Astrocyte (in vitro differentiated cells and primary cell): ENCODE data around the gene ST3GAL4. TPM values are rescaled to one million over a fixed set of nuclear protein-coding genes. Genes with fewer than 3 reads are reported as not detected.
"Not testable (repeated sequence)": the region's sequence is repeated elsewhere in the genome, so short reads cannot be mapped to it uniquely, and the experiment has no call there.

Experiments used
- DNase-seq: peaks from one replicate; pipeline ENCODE4 v3.0.0-alpha.2; 2010; ENCODE audit warnings: low read depth
- FAIRE-seq: peaks from 2 replicates; lab custom pipeline; 2011; peaks lifted over from hg19 to GRCh38; lab: Jason Lieb, UNC
- H2AFZ ChIP-seq: 2 replicates; pipeline ENCODE4 v1.6.0; 2012; ENCODE audit warnings: low read depth, low read length, inconsistent platforms
- H3K27ac ChIP-seq: 2 replicates; pipeline ENCODE4 v1.5.1; 2011; ENCODE audit warnings: low read depth, low read length, inconsistent platforms
- H3K27me3 ChIP-seq: 2 replicates; pipeline ENCODE4 v1.6.0; 2011; ENCODE audit warnings: low read length, inconsistent platforms; ENCODE audit not compliant: insufficient read depth
- H3K36me3 ChIP-seq: 2 replicates; pipeline ENCODE4 v1.5.1; 2011; ENCODE audit warnings: low read length, inconsistent platforms; ENCODE audit not compliant: insufficient read depth
- H3K4me1 ChIP-seq: 2 replicates; pipeline ENCODE4 v1.5.1; 2011; ENCODE audit warnings: low read length, inconsistent platforms; ENCODE audit not compliant: insufficient read depth
- H3K4me2 ChIP-seq: 2 replicates; pipeline ENCODE4 v1.6.0; 2012; ENCODE audit warnings: low read length, inconsistent platforms
- H3K4me3 ChIP-seq: 2 replicates; pipeline ENCODE4 v1.5.1; 2011; ENCODE audit warnings: low read depth, mild to moderate bottlenecking, low read length, inconsistent platforms; ENCODE audit not compliant: insufficient read depth
- H3K79me2 ChIP-seq: 2 replicates; pipeline ENCODE4 v1.6.0; 2012; ENCODE audit warnings: mild to moderate bottlenecking, low read length, inconsistent platforms; ENCODE audit not compliant: insufficient read depth
- H3K9ac ChIP-seq: 2 replicates; pipeline ENCODE4 v1.6.0; 2012; ENCODE audit warnings: mild to moderate bottlenecking, low read length, inconsistent platforms
- H3K9me3 ChIP-seq: 2 replicates; pipeline ENCODE4 v1.5.1; 2012; ENCODE audit warnings: low read depth, mild to moderate bottlenecking, low read length, inconsistent platforms; ENCODE audit not compliant: insufficient read depth
- H4K20me1 ChIP-seq: 2 replicates; pipeline ENCODE4 v1.6.0; 2012; ENCODE audit warnings: low read length, inconsistent platforms; ENCODE audit not compliant: insufficient read depth
- H3K27ac Mint-ChIP-seq: one replicate; pipeline ENCODE4 v1.8.0; 2021; ENCODE audit warnings: mild to moderate bottlenecking, mixed read lengths; ENCODE audit not compliant: unreplicated experiment
- H3K27me3 Mint-ChIP-seq: one replicate; pipeline ENCODE4 v1.8.0; 2021; ENCODE audit warnings: low read depth, mixed read lengths; ENCODE audit not compliant: unreplicated experiment
- H3K36me3 Mint-ChIP-seq: one replicate; pipeline ENCODE4 v1.8.0; 2021; ENCODE audit warnings: low read depth, mixed read lengths; ENCODE audit not compliant: unreplicated experiment
- H3K4me1 Mint-ChIP-seq: one replicate; pipeline ENCODE4 v1.8.0; 2021; ENCODE audit warnings: low read depth, mixed read lengths; ENCODE audit not compliant: unreplicated experiment
- H3K4me3 Mint-ChIP-seq: one replicate; pipeline ENCODE4 v1.8.0; 2021; ENCODE audit warnings: mild to moderate bottlenecking, moderate library complexity, mixed read lengths; ENCODE audit not compliant: unreplicated experiment
- H3K9me3 Mint-ChIP-seq: one replicate; pipeline ENCODE4 v1.8.0; 2021; ENCODE audit warnings: mild to moderate bottlenecking, mixed read lengths; ENCODE audit not compliant: unreplicated experiment
- CTCF ChIP-seq: IDR thresholded peaks from 2 replicates; pipeline ENCODE4 v1.5.1; 2011; ENCODE audit warnings: low read depth, mild to moderate bottlenecking, inconsistent platforms, low read length, moderate library complexity; ENCODE audit not compliant: insufficient read depth
- EZH2 ChIP-seq: IDR thresholded peaks from 2 replicates; pipeline ENCODE4 v1.6.1; 2012; ENCODE audit warnings: mild to moderate bottlenecking, low read length, inconsistent platforms; ENCODE audit not compliant: insufficient read depth
- total RNA-seq: library from RNA; stranded (reverse); gene quantifications from 2 replicates; pipeline ENCODE4 v1.2.1, GENCODE V29; 2021

ST3GAL4 gene
- total RNA-seq, 1 donor from 2014 or later, result 12.2 TPM

GRCh38 chr11:126394036-126394435 lies 38.5 kb downstream of the ST3GAL4 start:
- no peak for TF ChIP-seq EZH2
- TF ChIP-seq CTCF, result no peak
- H3K27ac Mint-ChIP-seq, result no peak overlapping the region

GRCh38 chr11:126394634-126395072 lies 39.2 kb downstream of the ST3GAL4 start:
- H3K36me3 ChIP-seq, H3K9me3 Mint-ChIP-seq, H3K4me1 Mint-ChIP-seq, H3K79me2 ChIP-seq, H3K4me2 ChIP-seq, H3K4me3 ChIP-seq, H3K4me3 Mint-ChIP-seq, H3K27me3 ChIP-seq, DNase-seq, H3K9ac ChIP-seq, H3K9me3 ChIP-seq, H2AFZ ChIP-seq, H3K4me1 ChIP-seq, H3K27ac ChIP-seq, FAIRE-seq, H3K27ac Mint-ChIP-seq, H3K27me3 Mint-ChIP-seq: not testable (repeated sequence)
- H3K36me3 Mint-ChIP-seq, result peaks cover 10% of the 10 kb centered on the region
- peaks cover 36% of the 10 kb centered on the region for H4K20me1 ChIP-seq

More at GRCh38 chr11:126394036-126394435, 38.5 kb downstream of the ST3GAL4 start:
- DNase-seq, result no peak
- H3K9ac ChIP-seq, result no peak overlapping the region
- H3K4me1 ChIP-seq, result peaks cover 3% of the 10 kb centered on the region
- H3K4me3 ChIP-seq, result no peak overlapping the region
- no peaks in the 10 kb centered on the region for H3K27me3 ChIP-seq
- H3K4me3 Mint-ChIP-seq, result no peak overlapping the region
- no peak overlapping the region for H3K4me2 ChIP-seq
- H4K20me1 ChIP-seq, result peaks cover 36% of the 10 kb centered on the region
- FAIRE-seq, result no peak
- no peaks in the 10 kb centered on the region for H3K36me3 ChIP-seq
- peaks cover 2% of the 10 kb centered on the region for H3K79me2 ChIP-seq
- peaks cover 10% of the 10 kb centered on the region for H3K36me3 Mint-ChIP-seq
- H3K27ac ChIP-seq, result no peak overlapping the region
- no peaks in the 10 kb centered on the region for H3K27me3 Mint-ChIP-seq
- no peaks in the 10 kb centered on the region for H3K9me3 ChIP-seq
- H3K4me1 Mint-ChIP-seq, result no peaks in the 10 kb centered on the region
- H2AFZ ChIP-seq, result no peak overlapping the region
- no peaks in the 10 kb centered on the region for H3K9me3 Mint-ChIP-seq

GRCh38 chr11:126395784-126396183 lies 40.3 kb downstream of the ST3GAL4 start:
- H3K9me3 Mint-ChIP-seq, H3K27ac Mint-ChIP-seq, FAIRE-seq, H3K4me1 ChIP-seq, H3K36me3 ChIP-seq, DNase-seq, H2AFZ ChIP-seq, H3K4me3 Mint-ChIP-seq, H3K27me3 Mint-ChIP-seq, H3K4me1 Mint-ChIP-seq, H3K27me3 ChIP-seq, H3K9me3 ChIP-seq, H3K79me2 ChIP-seq, H3K27ac ChIP-seq, H3K9ac ChIP-seq, H3K4me2 ChIP-seq, H3K4me3 ChIP-seq: not testable (repeated sequence)
- H4K20me1 ChIP-seq, result peaks cover 37% of the 10 kb centered on the region
- peaks cover 16% of the 10 kb centered on the region for H3K36me3 Mint-ChIP-seq

- H3K9me3 ChIP-seq, H3K27me3 ChIP-seq, H3K4me2 ChIP-seq, H3K4me3 ChIP-seq, H3K27me3 Mint-ChIP-seq, FAIRE-seq, H3K79me2 ChIP-seq, H3K9me3 Mint-ChIP-seq, H2AFZ ChIP-seq, H3K27ac Mint-ChIP-seq, H3K4me1 ChIP-seq, DNase-seq, H3K9ac ChIP-seq, H3K36me3 ChIP-seq, H3K27ac ChIP-seq, H3K4me3 Mint-ChIP-seq, H3K4me1 Mint-ChIP-seq: not testable (repeated sequence)
- H4K20me1 ChIP-seq, result peaks cover 32% of the 10 kb centered on the region
- peaks cover 16% of the 10 kb centered on the region for H3K36me3 Mint-ChIP-seq
Observed at GRCh38 chr11:126396266-126396665, 40.8 kb downstream of the ST3GAL4 start.
